MM.1S (cell line): ENCODE measurements around the gene JHY.

Experiments used
- EZH2 ChIP-seq: fragments of 300-600 bp; sonication (generic); optimal IDR thresholded peaks from 2 replicates; pipeline ENCODE3; 2017; ENCODE audit warnings: low read depth, mild to moderate bottlenecking, antibody characterized with exemption, low read length, mixed read lengths
- EZH2phosphoT487 ChIP-seq: fragments of 300-600 bp; sonication (generic); IDR thresholded peaks from 2 replicates; pipeline ENCODE4 v1.6.1; 2018; ENCODE audit warnings: antibody characterized with exemption, low read length
- TF ChIP-seq, protein P1 (sequence below): fragments of 300-600 bp; sonication (generic); IDR thresholded peaks from 2 replicates; pipeline ENCODE4 v1.5.1; 2016; ENCODE audit warnings: antibody characterized with exemption, low read length, mixed read lengths

DNA sequence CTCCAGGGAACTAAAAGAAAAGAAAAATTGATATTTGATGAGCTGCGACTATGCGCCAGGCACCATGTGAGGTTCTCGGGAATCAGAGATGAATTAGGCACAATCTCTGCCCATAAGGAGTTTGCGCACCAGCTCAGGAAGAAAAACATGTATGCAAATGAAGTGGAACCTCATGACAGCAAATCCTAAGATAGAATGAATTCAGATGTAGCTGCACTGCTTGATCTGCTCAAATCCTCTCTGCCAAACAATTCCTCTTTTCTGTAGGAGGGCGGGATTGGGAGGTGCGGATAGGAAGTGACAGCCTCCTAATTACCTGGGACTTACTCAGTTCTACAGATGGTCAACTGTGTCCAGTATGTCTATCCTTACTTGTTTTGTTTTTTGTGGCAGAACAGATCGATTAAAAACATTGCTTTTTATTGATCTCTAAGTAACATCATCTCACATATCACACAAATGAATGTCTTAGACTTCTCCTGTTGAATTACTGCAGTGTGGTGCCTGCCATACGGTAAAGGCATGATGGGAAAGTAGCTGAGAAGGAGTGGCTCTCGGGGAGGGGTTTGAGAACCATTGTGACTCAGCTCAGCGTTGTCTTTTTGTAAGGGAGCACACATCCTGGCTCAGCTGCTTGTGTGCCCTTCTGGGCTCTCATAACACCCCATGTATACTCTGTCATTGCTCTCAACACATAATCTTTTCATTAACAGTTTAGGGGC, 30.3 kb upstream of the JHY start:
- TF ChIP-seq EZH2 (no peak), EZH2phosphoT487 (no peak)
- TF ChIP-seq, protein P1, sequence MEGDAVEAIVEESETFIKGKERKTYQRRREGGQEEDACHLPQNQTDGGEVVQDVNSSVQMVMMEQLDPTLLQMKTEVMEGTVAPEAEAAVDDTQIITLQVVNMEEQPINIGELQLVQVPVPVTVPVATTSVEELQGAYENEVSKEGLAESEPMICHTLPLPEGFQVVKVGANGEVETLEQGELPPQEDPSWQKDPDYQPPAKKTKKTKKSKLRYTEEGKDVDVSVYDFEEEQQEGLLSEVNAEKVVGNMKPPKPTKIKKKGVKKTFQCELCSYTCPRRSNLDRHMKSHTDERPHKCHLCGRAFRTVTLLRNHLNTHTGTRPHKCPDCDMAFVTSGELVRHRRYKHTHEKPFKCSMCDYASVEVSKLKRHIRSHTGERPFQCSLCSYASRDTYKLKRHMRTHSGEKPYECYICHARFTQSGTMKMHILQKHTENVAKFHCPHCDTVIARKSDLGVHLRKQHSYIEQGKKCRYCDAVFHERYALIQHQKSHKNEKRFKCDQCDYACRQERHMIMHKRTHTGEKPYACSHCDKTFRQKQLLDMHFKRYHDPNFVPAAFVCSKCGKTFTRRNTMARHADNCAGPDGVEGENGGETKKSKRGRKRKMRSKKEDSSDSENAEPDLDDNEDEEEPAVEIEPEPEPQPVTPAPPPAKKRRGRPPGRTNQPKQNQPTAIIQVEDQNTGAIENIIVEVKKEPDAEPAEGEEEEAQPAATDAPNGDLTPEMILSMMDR, result no peak
